GM18867 (cell line): Measurements from ENCODE around the gene EXT2.

Source experiments
- ATAC-seq: cut with Tn5 transposase; IDR thresholded peaks from one replicate; pipeline ENCODE4 v1.9.1; 2021; ENCODE audit warnings: mild to moderate bottlenecking, moderate library complexity; ENCODE audit not compliant: unreplicated experiment

EXT2 gene

DNA sequence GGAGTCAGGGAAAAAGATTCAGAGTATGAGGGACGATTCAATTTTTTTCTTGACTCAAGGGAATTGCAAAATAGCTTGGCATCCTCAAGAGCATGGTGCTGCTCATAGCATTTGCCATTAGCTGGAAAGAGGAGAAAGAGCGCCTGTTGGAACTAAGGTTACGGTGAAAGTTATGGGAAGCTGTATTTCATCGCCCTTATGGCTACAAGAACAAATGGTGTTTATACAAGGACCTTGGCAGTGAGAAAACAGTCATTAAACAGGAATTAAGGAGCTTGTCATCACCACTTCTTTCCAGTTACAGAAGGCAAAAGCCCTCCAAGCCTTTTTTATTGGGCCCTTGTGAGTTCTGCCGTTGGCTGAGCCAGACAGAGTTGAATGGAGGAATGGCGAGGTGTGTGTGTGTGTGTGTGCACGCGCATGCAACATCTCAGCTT lies 140.3 kb downstream of the EXT2 start:
- no peak for ATAC-seq

GRCh38 chr11:44236296-44236695 lies 140.8 kb downstream of the EXT2 start:
- ATAC-seq = no peak

DNA sequence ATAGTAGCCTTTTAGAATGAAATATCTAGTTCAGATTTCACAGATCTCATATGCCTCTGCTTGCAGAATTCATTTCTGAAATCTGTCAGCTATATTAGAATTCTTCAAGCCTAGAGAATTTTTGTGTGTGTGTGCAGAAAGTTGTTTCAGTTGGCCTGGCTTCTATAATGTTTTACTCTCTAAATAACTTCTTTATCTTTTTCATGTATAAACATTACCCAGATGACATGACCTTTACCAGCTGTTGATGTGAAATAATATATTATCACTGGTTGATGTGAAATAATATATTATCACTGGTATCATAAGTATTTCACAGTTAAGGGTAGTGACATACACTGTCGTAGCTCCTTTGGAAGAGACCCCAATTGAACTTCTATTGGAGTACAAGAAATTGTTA lies 141.7 kb downstream of the EXT2 start:
- no peak for ATAC-seq

- no peak for ATAC-seq
Observed at GRCh38 chr11:44241851-44242250, 146.4 kb downstream of the EXT2 start.

GRCh38 chr11:44243086-44243485 lies 147.6 kb downstream of the EXT2 start:
- ATAC-seq = no peak

DNA sequence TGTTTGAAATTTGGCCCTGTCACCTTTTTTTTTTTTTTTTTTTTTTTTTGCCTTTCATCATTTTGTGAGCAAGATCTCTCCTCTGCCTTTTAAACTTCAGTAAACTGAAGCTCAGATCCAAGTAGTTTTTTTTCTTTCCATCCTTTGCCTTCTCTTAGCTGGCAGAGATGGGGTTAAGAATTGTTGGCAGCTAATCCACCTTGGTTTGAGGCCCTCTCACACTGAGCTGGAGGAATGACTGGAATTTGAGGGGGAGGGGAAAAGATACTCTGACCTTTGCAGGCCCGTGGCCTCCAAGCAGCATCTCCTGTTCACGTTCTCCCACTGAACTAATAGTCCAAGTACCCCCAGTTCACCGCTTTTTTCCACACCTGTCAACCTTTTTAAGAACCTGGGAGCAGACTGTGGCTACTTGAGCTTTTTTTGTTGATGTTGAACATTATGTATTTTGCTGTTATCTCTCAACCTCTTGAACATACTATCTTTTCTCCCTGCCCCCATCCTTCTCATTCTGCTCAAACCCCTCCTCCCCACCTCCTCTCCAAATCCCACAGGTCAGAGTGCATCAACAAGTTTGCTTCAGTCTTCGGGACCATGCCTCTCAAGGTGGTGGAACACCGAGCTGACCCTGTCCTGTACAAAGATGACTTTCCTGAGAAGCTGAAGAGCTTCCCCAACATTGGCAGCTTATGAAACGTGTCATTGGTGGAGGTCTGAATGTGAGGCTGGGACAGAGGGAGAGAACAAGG lies 148.3 kb downstream of the EXT2 start:
- no peak for ATAC-seq

GRCh38 chr11:44244639-44245310 lies 149.3 kb downstream of the EXT2 start:
- no peak for ATAC-seq

GRCh38 chr11:44246726-44247125 lies 151.2 kb downstream of the EXT2 start:
- no peak for ATAC-seq

- no peak for ATAC-seq
Observed at GRCh38 chr11:44247508-44247907, 152.0 kb downstream of the EXT2 start.

GRCh38 chr11:44248109-44248508 lies 152.6 kb downstream of the EXT2 start:
- ATAC-seq = no peak

GRCh38 chr11:44250421-44250820 lies 154.9 kb downstream of the EXT2 start:
- ATAC-seq = no peak

- ATAC-seq = no peak
Observed at GRCh38 chr11:44252999-44253602, 157.6 kb downstream of the EXT2 start.

DNA sequence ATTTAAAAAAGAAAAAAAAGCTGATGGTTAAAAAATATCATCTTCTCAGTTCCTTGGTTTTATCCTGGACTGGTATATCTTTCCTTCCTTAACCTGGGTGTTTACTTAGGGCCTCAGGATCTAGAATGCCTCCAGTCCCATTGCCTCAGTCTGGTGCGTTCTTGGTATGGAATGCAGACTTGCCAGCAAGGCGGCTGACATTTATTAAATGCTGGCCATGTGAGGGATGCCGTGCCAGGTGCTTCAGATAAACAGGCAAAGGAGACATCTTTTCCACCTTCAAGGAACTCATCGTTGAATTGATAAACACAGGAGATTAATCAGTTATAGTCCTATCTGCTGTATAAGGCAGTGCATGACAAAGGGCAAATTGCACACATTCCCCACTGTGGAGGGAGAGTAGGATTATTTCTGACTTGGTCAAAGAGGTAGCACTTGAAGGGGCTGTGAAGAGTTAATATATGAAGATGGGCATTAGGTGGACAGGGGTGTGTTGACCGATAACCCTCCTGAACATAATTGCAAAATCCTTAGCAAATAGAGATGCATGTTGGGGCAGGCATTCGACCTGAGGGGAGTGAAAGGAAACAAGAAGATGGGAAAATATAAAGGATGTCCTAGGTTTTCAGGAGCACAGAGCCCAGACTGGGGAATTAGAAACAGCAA lies 160.1 kb downstream of the EXT2 start:
- ATAC-seq = no peak

DNA sequence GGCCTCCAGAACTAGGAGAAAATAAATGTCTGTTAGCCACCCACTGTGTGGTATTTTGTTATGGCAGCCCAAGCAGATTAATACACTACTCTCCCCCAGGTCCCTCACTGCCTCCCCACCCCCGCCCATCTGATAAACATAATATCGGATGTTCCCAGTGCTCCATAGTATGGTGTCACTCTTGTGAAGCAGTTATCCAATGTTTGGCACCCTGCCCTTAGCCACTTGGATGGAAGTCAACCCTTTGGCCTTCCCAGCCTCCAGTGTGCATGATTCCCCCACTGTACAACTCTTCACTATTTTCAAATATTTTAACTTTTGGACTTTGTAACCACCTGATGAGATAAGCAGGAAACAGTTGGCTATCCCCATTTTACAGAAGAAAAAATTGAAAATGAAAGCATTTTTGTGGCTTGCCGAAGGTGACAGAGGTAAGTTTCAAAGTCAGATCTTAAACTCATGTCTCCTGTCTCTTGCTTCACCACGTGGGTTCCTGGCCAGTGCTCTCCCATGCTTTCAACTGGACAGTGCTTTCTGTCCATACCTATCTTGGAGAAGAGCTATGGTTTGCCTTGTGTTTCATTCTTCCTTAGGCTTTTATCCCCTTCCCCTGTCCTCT lies 161.3 kb downstream of the EXT2 start:
- no peak for ATAC-seq

- ATAC-seq = no peak
Observed at GRCh38 chr11:44257338-44258189, 162.1 kb downstream of the EXT2 start.

- ATAC-seq = no peak
Observed at GRCh38 chr11:44258190-44258489, 162.7 kb downstream of the EXT2 start.

DNA sequence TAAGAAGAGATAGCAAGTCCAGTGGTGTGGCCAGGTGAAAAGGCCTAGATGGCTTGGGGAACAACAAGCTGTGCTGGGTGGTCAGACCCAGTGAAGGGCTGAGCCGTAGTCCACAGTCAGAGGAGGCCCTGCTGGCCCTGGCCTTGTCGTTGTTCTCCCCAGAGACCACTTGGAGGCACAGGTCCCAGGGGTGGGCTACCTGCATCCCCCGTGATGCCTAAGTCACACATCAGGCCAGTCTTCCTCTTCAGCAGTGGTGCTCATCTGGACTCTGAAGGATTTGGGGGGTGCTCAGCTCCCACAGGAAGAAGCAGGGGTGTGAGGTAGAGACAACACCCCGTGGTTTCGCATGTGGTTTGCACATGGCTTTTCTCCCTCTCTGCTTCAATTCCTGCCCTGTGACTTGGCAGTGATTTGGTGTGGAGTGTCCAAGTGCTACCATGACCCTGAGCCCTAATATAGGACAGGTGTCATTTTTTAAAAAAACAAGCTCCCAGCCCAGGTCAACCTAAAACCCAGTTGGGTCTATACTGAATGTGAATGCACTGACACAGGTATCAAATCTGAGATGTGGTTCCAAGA lies 163.5 kb downstream of the EXT2 start:
- ATAC-seq = no peak

DNA sequence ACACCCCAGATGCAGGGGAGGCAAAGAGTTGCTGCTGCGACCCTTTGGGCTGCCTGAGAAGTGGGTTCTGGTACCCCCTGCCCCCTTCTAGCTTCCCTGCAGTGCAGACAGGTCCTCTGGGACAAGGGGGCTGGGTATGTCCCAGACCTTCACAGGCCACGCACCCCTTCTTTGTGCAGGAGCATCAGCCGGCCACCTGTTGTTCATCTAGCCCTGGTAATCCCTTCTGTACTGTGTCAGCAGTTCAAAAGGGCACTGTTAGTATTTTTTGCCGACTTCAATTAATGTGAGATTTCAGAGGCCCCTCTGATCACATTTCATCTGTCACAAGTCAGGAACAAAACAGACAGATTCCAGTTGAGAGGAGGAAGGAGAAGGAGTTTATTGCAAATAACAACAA lies 164.6 kb downstream of the EXT2 start:
- no peak for ATAC-seq

- no peak for ATAC-seq
Observed at GRCh38 chr11:44261800-44262591, 166.5 kb downstream of the EXT2 start.
